ENCODE measurements around the gene PRKD2. TPM values are rescaled to one million over a fixed set of nuclear protein-coding genes. Genes with fewer than 3 reads are reported as not detected.
"Not testable (repeated sequence)": the region's sequence is repeated elsewhere in the genome, so short reads cannot be mapped to it uniquely, and the experiment has no call there.

Gene PRKD2
- total and polyA plus RNA-seq, 10 donors = 63.4 to 132 (median 110) TPM

DNA sequence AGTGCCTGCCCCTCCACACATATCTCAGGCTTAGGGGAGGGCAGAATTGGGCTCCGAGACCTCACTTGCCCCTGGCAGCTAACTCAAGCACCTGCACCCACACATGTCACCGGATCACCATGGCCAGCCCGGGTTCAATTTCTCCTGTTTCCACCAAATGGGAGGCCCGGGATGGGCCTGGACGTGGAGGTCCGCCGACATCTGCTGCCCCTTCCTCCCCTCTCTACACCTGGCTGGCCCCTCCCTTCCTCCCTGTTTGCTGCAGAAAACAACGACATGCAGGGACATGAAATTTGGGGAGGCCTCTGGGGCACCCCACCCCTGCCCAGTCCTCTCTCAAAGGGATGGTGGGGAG, 1.3 kb downstream of the PRKD2 start:
- H3K9me3 ChIP-seq = no peaks in the 10 kb centered on the region
- H3K4me3 ChIP-seq = peak overlapping the region; percentile 55 to 93 (median 77)
- TF ChIP-seq POLR2A (IDR thresholded peaks at IDR 0.05) (no peak), POLR2AphosphoS5 (IDR thresholded peaks at IDR 0.05) (peak in 1 of 3 donors; percentile 9)
- H3K27ac ChIP-seq = peak overlapping the region; percentile 87 to 98 (median 96)
- H3K27me3 ChIP-seq (replicated peaks in 1 of 7) = no peaks in the 10 kb centered on the region
- H3K4me1 ChIP-seq = peaks cover 45 to 93% (median 74%) of the 10 kb centered on the region in 6 donors
- intact Hi-C loops (cut with DNase I; ENCODE audit: low total_unique reads) = no loop called here
- peaks cover 0 to 46% (median 28%) of the 10 kb centered on the region in 6 donors for H3K36me3 ChIP-seq
- DNase-seq = peak; percentile 77
- WGBS, 5 donors = 4 to 16% (median 12%) methylated on average over 8 of the region's 8 CpGs

DNA sequence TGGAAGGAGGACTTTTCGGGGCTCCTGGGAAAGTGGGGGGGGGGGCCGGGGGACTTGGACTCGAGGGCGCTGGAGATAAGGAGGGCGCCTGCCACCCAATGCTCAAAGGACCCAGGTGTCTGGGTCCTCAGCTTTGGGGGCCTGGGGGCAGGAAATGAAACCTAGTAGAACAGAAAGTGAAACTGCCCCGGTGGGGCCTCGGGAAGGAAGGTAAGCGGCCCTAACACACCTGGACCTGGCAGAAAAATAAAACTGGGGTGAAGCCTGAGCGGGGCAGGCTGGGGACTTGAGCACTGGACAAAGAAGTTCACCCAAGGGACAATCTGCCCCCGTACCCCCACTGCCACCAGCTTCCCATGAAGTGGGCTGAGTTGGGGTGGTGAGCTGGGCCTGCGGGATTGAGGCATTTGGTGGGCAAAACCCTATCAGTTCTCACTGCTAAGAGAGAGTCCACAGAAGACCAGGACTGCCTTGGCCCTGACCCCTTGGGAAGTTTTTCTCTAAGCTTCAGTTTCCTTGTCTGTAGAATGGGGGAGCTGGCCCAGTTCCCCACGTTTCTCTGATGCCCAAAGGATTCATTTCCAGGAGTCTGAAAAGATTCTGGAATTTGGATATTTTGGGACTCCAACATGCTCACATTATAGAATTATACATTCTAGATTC, 2.3 kb downstream of the PRKD2 start:
- Histone ChIP-seq H3K4me1 (peaks cover 36 to 88% (median 66%) of the 10 kb centered on the region in 6 donors), H3K36me3 (peaks cover 0 to 46% (median 28%) of the 10 kb centered on the region in 6 donors), H3K27me3 (replicated peaks in 1 of 7) (no peaks in the 10 kb centered on the region), H3K9me3 (no peaks in the 10 kb centered on the region), H3K27ac (peak overlapping the region; percentile 84 to 98 (median 94)), H3K4me3 (peak overlapping the region; percentile 50 to 93 (median 77))
- TF ChIP-seq, protein P1, sequence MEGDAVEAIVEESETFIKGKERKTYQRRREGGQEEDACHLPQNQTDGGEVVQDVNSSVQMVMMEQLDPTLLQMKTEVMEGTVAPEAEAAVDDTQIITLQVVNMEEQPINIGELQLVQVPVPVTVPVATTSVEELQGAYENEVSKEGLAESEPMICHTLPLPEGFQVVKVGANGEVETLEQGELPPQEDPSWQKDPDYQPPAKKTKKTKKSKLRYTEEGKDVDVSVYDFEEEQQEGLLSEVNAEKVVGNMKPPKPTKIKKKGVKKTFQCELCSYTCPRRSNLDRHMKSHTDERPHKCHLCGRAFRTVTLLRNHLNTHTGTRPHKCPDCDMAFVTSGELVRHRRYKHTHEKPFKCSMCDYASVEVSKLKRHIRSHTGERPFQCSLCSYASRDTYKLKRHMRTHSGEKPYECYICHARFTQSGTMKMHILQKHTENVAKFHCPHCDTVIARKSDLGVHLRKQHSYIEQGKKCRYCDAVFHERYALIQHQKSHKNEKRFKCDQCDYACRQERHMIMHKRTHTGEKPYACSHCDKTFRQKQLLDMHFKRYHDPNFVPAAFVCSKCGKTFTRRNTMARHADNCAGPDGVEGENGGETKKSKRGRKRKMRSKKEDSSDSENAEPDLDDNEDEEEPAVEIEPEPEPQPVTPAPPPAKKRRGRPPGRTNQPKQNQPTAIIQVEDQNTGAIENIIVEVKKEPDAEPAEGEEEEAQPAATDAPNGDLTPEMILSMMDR (IDR thresholded peaks at IDR 0.05 in 8 of 11, conservative IDR thresholded peaks at IDR 0.05 in 3 of 11) = no peak
- TF ChIP-seq POLR2AphosphoS5 (IDR thresholded peaks at IDR 0.05) = no peak
- no peak for TF ChIP-seq POLR2A (IDR thresholded peaks at IDR 0.05)
- DNase-seq = no peak
- WGBS, 5 donors = 1 to 4% (median 2%) methylated on average over 8 to 12 of the region's 12 CpGs
- intact Hi-C loops (cut with DNase I; ENCODE audit: low total_unique reads) = no loop called here

- Histone ChIP-seq H3K4me1 (peaks cover 33 to 81% (median 59%) of the 10 kb centered on the region in 6 donors), H3K36me3 (peaks cover 0 to 46% (median 33%) of the 10 kb centered on the region in 6 donors), H3K4me3 (peak overlapping the region; percentile 50 to 93 (median 77)), H3K27me3 (replicated peaks in 1 of 7) (no peaks in the 10 kb centered on the region), H3K9me3 (no peaks in the 10 kb centered on the region), H3K27ac (peak overlapping the region; percentile 84 to 98 (median 94))
- intact Hi-C loops (cut with DNase I; ENCODE audit: low total_unique reads) = no loop called here
- WGBS, 5 donors = 0 to 2% (median 1%) methylated on average over 19 to 39 of the region's 39 CpGs
- DNase-seq = peak; percentile 95
- no peak for TF ChIP-seq POLR2A (IDR thresholded peaks at IDR 0.05)
- TF ChIP-seq, protein P1 (IDR thresholded peaks at IDR 0.05 in 8 of 11, conservative IDR thresholded peaks at IDR 0.05 in 3 of 11) = no peak
- TF ChIP-seq POLR2AphosphoS5 (IDR thresholded peaks at IDR 0.05) = peak; percentile 85 to 91 (median 88)
Measured at GRCh38 chr19:46713781-46714443, 3.0 kb downstream of the PRKD2 start.

DNA sequence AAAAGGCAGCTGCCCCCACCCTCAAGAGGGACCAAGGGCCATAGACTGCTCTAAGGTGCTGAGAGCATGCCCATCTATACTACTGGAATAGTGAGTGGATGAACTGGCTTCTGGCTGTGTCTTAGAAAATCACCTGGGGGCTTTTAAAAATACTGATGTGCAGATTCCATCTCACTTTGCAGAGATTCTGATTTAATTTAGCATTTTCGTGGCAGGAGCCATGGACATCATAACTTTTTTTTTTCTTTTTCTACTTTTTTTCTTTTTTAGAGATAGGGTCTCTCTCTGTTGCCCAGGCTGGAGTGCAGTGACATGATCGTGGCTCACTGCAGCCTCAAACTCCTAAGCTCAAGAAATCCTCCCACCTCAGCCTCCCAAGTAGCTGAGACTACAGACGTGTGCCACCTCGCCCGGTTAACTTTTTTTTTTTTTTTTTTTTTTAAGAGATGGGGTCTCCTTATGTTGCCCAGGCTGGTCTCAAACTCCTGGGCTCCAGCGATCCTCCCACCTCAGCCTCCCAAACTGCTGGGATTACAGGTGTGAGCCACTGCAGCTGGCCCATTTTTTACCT, 4.1 kb downstream of the PRKD2 start:
- H3K27me3 ChIP-seq (replicated peaks in 1 of 7); H3K9me3 ChIP-seq; DNase-seq; intact Hi-C loops (cut with DNase I; ENCODE audit: low total_unique reads): not testable (repeated sequence)
- 75 to 87% (median 84%) methylated on average over 6 of the region's 6 CpGs for WGBS, 5 donors
- Histone ChIP-seq H3K27ac (peak overlapping the region in 7 of 8 donors; percentile 87 to 98 (median 96)), H3K4me1 (peaks cover 22 to 71% (median 49%) of the 10 kb centered on the region in 6 donors), H3K4me3 (peak overlapping the region in 4 of 8 donors; percentile 50 to 93 (median 82)), H3K36me3 (peaks cover 0 to 51% (median 43%) of the 10 kb centered on the region in 6 donors)

DNA sequence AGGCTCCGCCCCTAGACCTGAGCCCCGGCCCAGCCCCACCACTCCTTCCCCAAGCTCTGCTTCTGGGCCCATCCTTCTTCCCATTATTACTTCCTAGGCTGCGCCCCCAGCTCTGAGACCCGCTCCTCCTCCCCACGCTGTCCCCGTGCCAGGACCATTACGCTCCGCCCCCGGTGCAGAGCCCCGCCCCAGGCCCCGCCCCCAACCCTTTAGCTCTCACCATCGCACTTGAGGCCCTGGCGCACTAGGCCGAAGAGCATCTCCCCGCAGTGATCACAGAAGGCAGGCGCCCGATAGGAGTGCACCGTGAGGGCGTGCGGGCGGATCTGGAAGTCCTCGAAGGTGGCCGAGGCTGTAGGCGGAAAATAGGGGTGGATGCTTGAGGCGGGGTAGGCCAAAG, 6.2 kb downstream of the PRKD2 start:
- H3K27ac ChIP-seq = peak overlapping the region in 2 of 8 donors; percentile 9 to 17
- H3K9me3 ChIP-seq = no peaks in the 10 kb centered on the region
- 84 to 93% (median 87%) methylated on average over 25 of the region's 25 CpGs for WGBS, 5 donors
- intact Hi-C loops (cut with DNase I; ENCODE audit: low total_unique reads) = no loop called here
- peaks cover 0 to 73% (median 63%) of the 10 kb centered on the region in 6 donors for H3K36me3 ChIP-seq
- H3K27me3 ChIP-seq (replicated peaks in 1 of 7) = no peaks in the 10 kb centered on the region
- no peak for DNase-seq
- TF ChIP-seq POLR2A (IDR thresholded peaks at IDR 0.05) (no peak), POLR2AphosphoS5 (IDR thresholded peaks at IDR 0.05) (peak; percentile 16 to 69 (median 31))
- no peak overlapping the region for H3K4me3 ChIP-seq
- H3K4me1 ChIP-seq = peaks cover 18 to 68% (median 41%) of the 10 kb centered on the region in 6 donors

All from spleen (tissue), 11 donors.